ENCODE data around the gene PPIE. TPM values are rescaled to one million over a fixed set of nuclear protein-coding genes. Genes with fewer than 3 reads are reported as not detected.

Gene PPIE
- total and polyA plus RNA-seq, 10 donors = 32.1 to 53.2 (median 41.1) TPM

DNA sequence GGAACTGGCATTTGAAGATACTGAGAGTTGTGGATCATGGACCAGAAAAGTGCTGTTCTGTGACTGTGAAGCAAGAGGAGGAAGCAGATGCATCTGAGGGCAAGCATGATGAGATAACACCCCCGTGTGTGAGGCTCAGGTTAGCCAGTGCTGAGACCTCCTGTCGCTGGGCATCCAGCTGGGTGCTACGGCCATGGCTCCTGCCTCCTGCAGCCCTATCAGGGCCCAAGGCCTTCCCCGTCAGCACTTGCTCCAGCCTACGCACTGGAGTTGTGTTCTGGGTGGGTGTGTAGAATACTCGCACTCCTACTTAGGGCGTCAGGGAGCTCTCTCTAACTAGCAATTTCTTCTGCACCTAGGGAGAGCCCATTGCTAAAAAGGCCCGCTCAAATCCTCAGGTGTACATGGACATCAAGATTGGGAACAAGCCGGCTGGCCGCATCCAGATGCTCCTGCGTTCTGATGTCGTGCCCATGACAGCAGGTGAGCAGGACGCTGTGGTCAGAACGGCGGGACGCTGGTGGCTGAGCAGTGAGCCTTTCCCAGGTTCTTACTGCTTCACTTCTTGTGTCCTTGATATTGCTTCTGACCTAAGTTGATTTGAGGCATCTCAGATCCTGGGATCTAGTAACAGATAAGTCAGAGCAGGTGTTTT is 6.5 kb downstream of the PPIE start:
- Histone ChIP-seq H3K36me3 (peaks cover 9 to 100% (median 92%) of the 10 kb centered on the region in 6 donors), H3K9me3 (no peaks in the 10 kb centered on the region), H3K4me1 (peaks cover 0 to 17% (median 7%) of the 10 kb centered on the region in 6 donors), H3K27me3 (replicated peaks in 1 of 7) (no peaks in the 10 kb centered on the region), H3K27ac (no peak overlapping the region), H3K4me3 (no peak overlapping the region)
- no peak for TF ChIP-seq CTCF (IDR thresholded peaks at IDR 0.05 in 8 of 11, conservative IDR thresholded peaks at IDR 0.05 in 3 of 11)
- peak in 1 of 3 donors; percentile 26 for TF ChIP-seq POLR2AphosphoS5 (IDR thresholded peaks at IDR 0.05)
- WGBS, 5 donors = 91 to 97% (median 94%) methylated on average over 10 to 16 of the region's 16 CpGs
- DNase-seq = no peak
- intact Hi-C loops (cut with DNase I; ENCODE audit: low total_unique reads) = no loop called here

DNA sequence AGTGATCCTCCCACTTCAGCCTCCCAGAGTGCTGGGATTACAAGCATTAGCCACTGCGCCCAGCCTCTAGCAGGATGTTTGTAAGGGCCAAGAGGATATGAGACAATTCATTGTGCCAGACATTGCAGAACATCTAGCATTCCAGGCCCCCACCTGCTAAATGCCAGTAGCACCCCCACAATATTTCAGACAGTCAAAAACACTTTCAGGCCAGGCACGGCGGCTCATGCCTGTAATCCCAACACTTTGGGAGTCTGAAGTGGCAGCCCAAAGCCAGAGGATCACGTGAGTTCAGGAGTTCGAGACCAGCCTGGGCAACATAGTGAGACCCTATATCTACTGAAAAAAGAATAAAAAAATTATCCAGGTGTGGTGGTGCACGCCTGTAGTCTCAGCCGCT is 12.9 kb downstream of the PPIE start:
- TF ChIP-seq CTCF (IDR thresholded peaks at IDR 0.05 in 8 of 11, conservative IDR thresholded peaks at IDR 0.05 in 3 of 11) = no peak
- no peak for TF ChIP-seq POLR2AphosphoS5 (IDR thresholded peaks at IDR 0.05)
- TF ChIP-seq POLR2A (IDR thresholded peaks at IDR 0.05) = no peak
- WGBS, 5 donors = 96 to 97% (median 97%) methylated on average over 7 of the region's 7 CpGs
- Histone ChIP-seq H3K36me3 (peaks cover 7 to 100% (median 99%) of the 10 kb centered on the region in 6 donors), H3K27ac (no peak overlapping the region), H3K4me3 (no peak overlapping the region), H3K27me3 (replicated peaks in 1 of 7) (no peaks in the 10 kb centered on the region), H3K9me3 (no peaks in the 10 kb centered on the region), H3K4me1 (no peaks in the 10 kb centered on the region)
- no peak for DNase-seq
- intact Hi-C loops (cut with DNase I; ENCODE audit: low total_unique reads) = no loop called here

- Histone ChIP-seq H3K36me3 (peaks cover 7 to 100% (median 99%) of the 10 kb centered on the region in 6 donors), H3K27ac (no peak overlapping the region), H3K4me3 (no peak overlapping the region), H3K27me3 (replicated peaks in 1 of 7) (no peaks in the 10 kb centered on the region), H3K9me3 (no peaks in the 10 kb centered on the region), H3K4me1 (no peaks in the 10 kb centered on the region)
- WGBS, 5 donors = 85 to 97% (median 95%) methylated on average over 4 to 6 of the region's 6 CpGs
- intact Hi-C loops (cut with DNase I; ENCODE audit: low total_unique reads) = no loop called here
- no peak for TF ChIP-seq POLR2AphosphoS5 (IDR thresholded peaks at IDR 0.05)
- TF ChIP-seq POLR2A (IDR thresholded peaks at IDR 0.05) = no peak
- no peak for TF ChIP-seq CTCF (IDR thresholded peaks at IDR 0.05 in 8 of 11, conservative IDR thresholded peaks at IDR 0.05 in 3 of 11)
- no peak for DNase-seq
Observed at GRCh38 chr1:39752703-39753102, 14.0 kb downstream of the PPIE start.

- 89 to 95% (median 92%) methylated on average over 16 of the region's 16 CpGs for WGBS, 5 donors
- Histone ChIP-seq H3K4me3 (no peak overlapping the region), H3K27ac (no peak overlapping the region), H3K36me3 (peaks cover 5 to 100% (median 99%) of the 10 kb centered on the region in 6 donors), H3K4me1 (no peaks in the 10 kb centered on the region), H3K27me3 (replicated peaks in 1 of 7) (no peaks in the 10 kb centered on the region), H3K9me3 (no peaks in the 10 kb centered on the region)
- intact Hi-C loops (cut with DNase I; ENCODE audit: low total_unique reads) = no loop called here
- DNase-seq = no peak
- peak in 1 of 3 donors; percentile 26 for TF ChIP-seq POLR2AphosphoS5 (IDR thresholded peaks at IDR 0.05)
- no peak for TF ChIP-seq POLR2A (IDR thresholded peaks at IDR 0.05)
- TF ChIP-seq CTCF (IDR thresholded peaks at IDR 0.05 in 8 of 11, conservative IDR thresholded peaks at IDR 0.05 in 3 of 11) = no peak
Observed at GRCh38 chr1:39753132-39754025, 14.7 kb downstream of the PPIE start.

Measured in spleen (tissue), 11 donors.